ENCODE data around the gene VPS35.
A peak's percentile ranks its signal among the peaks of the same experiment; 100 is the strongest.
"Not testable (repeated sequence)": the region's sequence is repeated elsewhere in the genome, so short reads cannot be mapped to it uniquely, and the experiment has no call there.

The VPS35 gene

GRCh38 chr16:46711106-46712058 lies 22.4 kb upstream of the VPS35 start:
- DNase-seq, result no peak

- DNase-seq, result no peak
Measured at GRCh38 chr16:46709469-46710005, 20.6 kb upstream of the VPS35 start.

- DNase-seq, result no peak
Measured at GRCh38 chr16:46706642-46707041, 17.7 kb upstream of the VPS35 start.

- DNase-seq, result no peak
Measured at GRCh38 chr16:46702030-46702429, 13.1 kb upstream of the VPS35 start.

- DNase-seq, result no peak
Measured at GRCh38 chr16:46701615-46702014, 12.6 kb upstream of the VPS35 start.

- no peak for DNase-seq
Measured at GRCh38 chr16:46700048-46700447, 11.1 kb upstream of the VPS35 start.

- no peak for DNase-seq
Measured at GRCh38 chr16:46696957-46697356, 8.0 kb upstream of the VPS35 start.

- no peak for DNase-seq
Measured at GRCh38 chr16:46695937-46696336, 7.0 kb upstream of the VPS35 start.

GRCh38 chr16:46693598-46693997 lies 4.6 kb upstream of the VPS35 start:
- no peak for DNase-seq

- DNase-seq, result no peak
Measured at GRCh38 chr16:46691726-46692125, 2.7 kb upstream of the VPS35 start.

- no peak for DNase-seq
Measured at GRCh38 chr16:46690281-46691178, 1.6 kb upstream of the VPS35 start.

- DNase-seq, result peak; percentile 78
Measured at GRCh38 chr16:46689365-46690280, 645 bp upstream of the VPS35 start, which contains the start of gene ORC6. TSS of gene ORC6 (plus strand) at chr16:46689659. CDS start at chr16:46689706, 47 bp downstream.

- DNase-seq, result no peak
Measured at GRCh38 chr16:46688101-46688653, 801 bp downstream of the VPS35 start.

- DNase-seq, result no peak
Measured at GRCh38 chr16:46687486-46687885, 1.5 kb downstream of the VPS35 start.

- DNase-seq, result no peak
Measured at GRCh38 chr16:46686815-46687473, 2.0 kb downstream of the VPS35 start.

- not testable (repeated sequence) for DNase-seq
Measured at GRCh38 chr16:46681867-46682266, 7.1 kb downstream of the VPS35 start.

- not testable (repeated sequence) for DNase-seq
Measured at GRCh38 chr16:46677943-46678342, 11.0 kb downstream of the VPS35 start.

- DNase-seq, result peak; percentile 14
Measured at GRCh38 chr16:46673320-46674013, 15.5 kb downstream of the VPS35 start.

GRCh38 chr16:46662123-46662522 lies 26.9 kb downstream of the VPS35 start:
- no peak for DNase-seq

GRCh38 chr16:46658925-46659324 lies 30.1 kb downstream of the VPS35 start:
- no peak for DNase-seq

GRCh38 chr16:46651305-46651704 lies 37.7 kb downstream of the VPS35 start:
- no peak for DNase-seq

All from NCI-H2029 treated with DMSO at 0.1 percent for 48 hours (cell line).